ENCODE data around the gene LAMB1. TPM values are rescaled to one million over a fixed set of nuclear protein-coding genes. Genes with fewer than 3 reads are reported as not detected.

LAMB1 gene
- total RNA-seq, 1 donor: 410 TPM

DNA sequence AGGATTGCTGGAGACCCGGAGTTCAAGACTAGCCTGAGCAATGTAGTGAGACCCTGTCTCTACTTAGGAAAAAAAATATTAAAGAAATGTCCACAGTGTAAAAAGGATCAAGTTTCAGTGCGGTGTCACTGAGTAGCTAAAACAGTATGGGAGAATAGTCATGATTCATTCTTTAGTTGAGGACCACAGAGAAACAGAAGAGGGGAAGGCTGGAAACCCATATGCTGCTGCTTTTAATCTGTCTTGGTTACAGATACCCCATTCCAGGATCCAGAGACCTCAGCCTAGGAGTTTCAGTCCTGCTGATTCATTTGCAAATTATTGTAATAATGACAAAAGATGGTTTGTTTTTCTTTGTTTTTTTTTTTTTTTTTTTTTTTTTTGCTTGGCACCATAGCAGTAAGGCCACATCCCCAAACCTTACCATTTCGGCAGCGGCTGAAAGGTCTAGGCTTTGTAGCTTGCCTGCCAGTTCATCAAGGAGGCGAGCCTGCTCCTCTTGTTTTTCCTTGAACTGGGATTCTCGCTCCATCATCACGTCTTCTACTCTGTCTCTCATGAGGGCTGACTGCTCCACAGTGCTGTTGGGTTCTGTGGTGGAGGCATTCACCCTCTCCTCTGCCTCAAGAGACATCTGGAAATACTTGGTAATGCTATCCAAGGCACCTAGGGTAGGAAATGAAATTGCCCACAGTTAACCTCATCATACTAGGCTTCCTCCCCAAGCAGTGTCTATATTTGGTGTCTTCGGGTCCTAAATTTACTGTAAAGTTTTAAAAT, 67.8 kb downstream of the LAMB1 start:
- Histone ChIP-seq H3K36me3 (ENCODE audit: insufficient read depth, low read length) (peaks cover 80% of the 10 kb centered on the region), H3K79me2 (ENCODE audit: insufficient read depth, low read length) (peaks cover 15% of the 10 kb centered on the region), H3K4me1 (ENCODE audit: insufficient read depth, low read length) (peaks cover 62% of the 10 kb centered on the region)

DNA sequence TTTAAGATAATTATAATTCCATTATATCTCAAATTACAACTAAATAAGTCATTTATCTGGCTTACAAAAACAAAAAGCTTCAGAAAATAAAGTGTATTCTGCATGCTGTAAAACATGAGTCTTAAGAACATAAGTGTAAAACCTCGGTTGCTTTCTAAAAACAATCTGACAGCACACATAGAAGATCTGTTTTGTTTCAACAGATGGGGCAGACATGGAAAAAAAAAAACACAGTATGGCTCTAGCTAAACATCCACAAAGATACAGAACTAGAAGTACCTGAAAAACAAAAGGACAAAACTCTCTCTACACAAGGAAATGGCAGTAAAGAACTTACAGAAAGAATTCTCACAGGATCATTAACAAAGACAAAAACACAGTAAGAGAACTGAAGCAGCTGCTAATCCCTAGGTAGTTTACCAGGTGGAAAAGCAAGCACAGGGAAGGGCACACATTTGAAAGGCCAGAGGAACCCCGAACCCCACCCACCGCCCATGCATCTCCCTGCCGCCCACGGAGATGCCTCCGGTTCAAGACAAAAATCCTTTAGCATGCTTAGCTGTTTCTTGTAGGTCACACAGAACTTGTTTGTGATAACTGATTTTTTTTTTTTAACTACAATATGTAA, 69.5 kb downstream of the LAMB1 start:
- peak overlapping the region; percentile 0 for H3K27ac ChIP-seq (ENCODE audit: low read depth, low read length)
- DNase-seq (ENCODE audit: insufficient read length, low spot score, missing footprints): no peak

More for the DNA sequence above, 67.8 kb downstream of the LAMB1 start:
- Histone ChIP-seq H2AFZ (ENCODE audit: low read length) (no peak overlapping the region), H3K27ac (ENCODE audit: low read depth, low read length) (peak overlapping the region; percentile 81), H3K4me3 (ENCODE audit: insufficient read depth, low read length) (no peak overlapping the region), H3K27me3 (ENCODE audit: insufficient read depth, low read length) (no peaks in the 10 kb centered on the region), H4K20me1 (ENCODE audit: insufficient read depth, low read length) (no peaks in the 10 kb centered on the region), H3K9me3 (ENCODE audit: low read depth, low read length) (no peaks in the 10 kb centered on the region), H3K4me2 (ENCODE audit: insufficient read depth, low read length) (peak overlapping the region; percentile 38)
- TF ChIP-seq, protein P1, sequence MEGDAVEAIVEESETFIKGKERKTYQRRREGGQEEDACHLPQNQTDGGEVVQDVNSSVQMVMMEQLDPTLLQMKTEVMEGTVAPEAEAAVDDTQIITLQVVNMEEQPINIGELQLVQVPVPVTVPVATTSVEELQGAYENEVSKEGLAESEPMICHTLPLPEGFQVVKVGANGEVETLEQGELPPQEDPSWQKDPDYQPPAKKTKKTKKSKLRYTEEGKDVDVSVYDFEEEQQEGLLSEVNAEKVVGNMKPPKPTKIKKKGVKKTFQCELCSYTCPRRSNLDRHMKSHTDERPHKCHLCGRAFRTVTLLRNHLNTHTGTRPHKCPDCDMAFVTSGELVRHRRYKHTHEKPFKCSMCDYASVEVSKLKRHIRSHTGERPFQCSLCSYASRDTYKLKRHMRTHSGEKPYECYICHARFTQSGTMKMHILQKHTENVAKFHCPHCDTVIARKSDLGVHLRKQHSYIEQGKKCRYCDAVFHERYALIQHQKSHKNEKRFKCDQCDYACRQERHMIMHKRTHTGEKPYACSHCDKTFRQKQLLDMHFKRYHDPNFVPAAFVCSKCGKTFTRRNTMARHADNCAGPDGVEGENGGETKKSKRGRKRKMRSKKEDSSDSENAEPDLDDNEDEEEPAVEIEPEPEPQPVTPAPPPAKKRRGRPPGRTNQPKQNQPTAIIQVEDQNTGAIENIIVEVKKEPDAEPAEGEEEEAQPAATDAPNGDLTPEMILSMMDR (IDR thresholded peaks at IDR 0.05; ENCODE audit: extremely low read depth, low read depth, low read length): no peak
- DNase-seq (ENCODE audit: insufficient read length, low spot score, missing footprints): peak; percentile 52

DNA sequence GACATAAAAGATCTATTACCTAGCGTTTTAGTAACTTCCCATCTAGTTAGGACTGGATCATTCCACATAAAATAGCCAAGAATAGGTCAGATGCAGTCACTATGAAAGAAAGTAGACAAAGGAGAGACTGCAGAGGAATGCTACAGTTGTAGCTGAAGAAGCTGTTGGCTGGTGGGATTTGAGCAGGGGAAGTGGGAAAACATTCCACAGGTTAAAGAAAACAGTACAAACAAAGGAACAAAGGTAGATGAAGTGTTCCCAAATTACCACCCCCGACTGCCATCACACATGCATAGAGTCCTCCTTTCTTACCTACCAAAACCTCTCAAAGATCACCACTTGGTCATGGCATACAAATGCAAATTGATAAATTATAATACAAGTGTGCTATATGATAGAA, 70.2 kb downstream of the LAMB1 start:
- no peak overlapping the region for H3K4me2 ChIP-seq (ENCODE audit: insufficient read depth, low read length)
- peaks cover 15% of the 10 kb centered on the region for H3K79me2 ChIP-seq (ENCODE audit: insufficient read depth, low read length)
- peaks cover 38% of the 10 kb centered on the region for H3K4me1 ChIP-seq (ENCODE audit: insufficient read depth, low read length)
- DNase-seq (ENCODE audit: insufficient read length, low spot score, missing footprints): no peak
- peaks cover 89% of the 10 kb centered on the region for H3K36me3 ChIP-seq (ENCODE audit: insufficient read depth, low read length)
- H3K4me3 ChIP-seq (ENCODE audit: insufficient read depth, low read length): no peak overlapping the region
- no peaks in the 10 kb centered on the region for H3K9me3 ChIP-seq (ENCODE audit: low read depth, low read length)
- no peak overlapping the region for H2AFZ ChIP-seq (ENCODE audit: low read length)
- H4K20me1 ChIP-seq (ENCODE audit: insufficient read depth, low read length): no peaks in the 10 kb centered on the region
- TF ChIP-seq, protein P1 (IDR thresholded peaks at IDR 0.05; ENCODE audit: extremely low read depth, low read depth, low read length): no peak
- H3K27ac ChIP-seq (ENCODE audit: low read depth, low read length): no peak overlapping the region
- no peaks in the 10 kb centered on the region for H3K27me3 ChIP-seq (ENCODE audit: insufficient read depth, low read length)

More for the DNA sequence above, 69.5 kb downstream of the LAMB1 start:
- Histone ChIP-seq H3K4me2 (ENCODE audit: insufficient read depth, low read length) (no peak overlapping the region), H3K79me2 (ENCODE audit: insufficient read depth, low read length) (peaks cover 15% of the 10 kb centered on the region), H2AFZ (ENCODE audit: low read length) (no peak overlapping the region), H3K36me3 (ENCODE audit: insufficient read depth, low read length) (peaks cover 84% of the 10 kb centered on the region), H4K20me1 (ENCODE audit: insufficient read depth, low read length) (no peaks in the 10 kb centered on the region), H3K4me3 (ENCODE audit: insufficient read depth, low read length) (no peak overlapping the region), H3K4me1 (ENCODE audit: insufficient read depth, low read length) (peaks cover 45% of the 10 kb centered on the region), H3K27me3 (ENCODE audit: insufficient read depth, low read length) (no peaks in the 10 kb centered on the region), H3K9me3 (ENCODE audit: low read depth, low read length) (no peaks in the 10 kb centered on the region)
- TF ChIP-seq, protein P1 (IDR thresholded peaks at IDR 0.05; ENCODE audit: extremely low read depth, low read depth, low read length): no peak
